Measurements from ENCODE around the gene RAB11FIP4.

DNA sequence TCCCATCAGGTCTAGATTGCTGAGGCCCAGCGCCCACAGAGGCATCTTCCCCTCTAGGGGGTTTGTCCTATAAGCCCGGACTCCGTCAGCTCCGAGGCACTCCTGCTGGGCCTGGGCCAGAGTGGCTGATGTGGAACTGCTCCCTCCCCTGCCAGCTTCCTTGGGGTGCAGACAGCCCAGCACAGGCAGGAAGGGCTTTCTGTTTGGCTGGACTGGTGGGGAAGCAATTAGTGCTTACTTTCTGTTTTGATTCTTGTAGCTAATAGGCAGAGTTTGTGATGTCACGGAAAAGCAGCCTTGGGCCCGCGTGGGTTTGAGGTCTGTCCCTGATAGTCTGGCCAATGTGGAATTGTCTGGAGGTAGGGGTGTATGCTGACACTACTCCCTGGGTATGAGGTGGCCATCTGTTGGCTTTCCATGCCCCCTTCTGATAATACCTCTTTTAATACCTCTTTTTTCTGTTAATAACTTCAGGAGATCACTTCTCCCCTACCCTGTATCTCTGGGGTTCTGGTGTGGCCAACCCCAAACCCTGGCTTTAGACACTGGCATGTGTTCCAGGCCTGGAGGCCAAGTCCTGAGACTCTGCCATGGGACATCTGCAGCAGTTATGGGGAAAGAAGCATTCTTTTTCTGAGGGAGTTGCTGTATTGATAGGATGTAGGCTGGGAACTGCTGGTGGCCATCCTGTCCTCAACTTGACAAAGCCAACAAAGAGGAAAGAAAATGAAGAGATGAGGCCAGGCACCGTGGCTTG, 190.9 kb downstream of the RAB11FIP4 start:
- TF ChIP-seq EP300 (IDR thresholded peaks at IDR 0.05): no peak
- TF ChIP-seq, protein P1, sequence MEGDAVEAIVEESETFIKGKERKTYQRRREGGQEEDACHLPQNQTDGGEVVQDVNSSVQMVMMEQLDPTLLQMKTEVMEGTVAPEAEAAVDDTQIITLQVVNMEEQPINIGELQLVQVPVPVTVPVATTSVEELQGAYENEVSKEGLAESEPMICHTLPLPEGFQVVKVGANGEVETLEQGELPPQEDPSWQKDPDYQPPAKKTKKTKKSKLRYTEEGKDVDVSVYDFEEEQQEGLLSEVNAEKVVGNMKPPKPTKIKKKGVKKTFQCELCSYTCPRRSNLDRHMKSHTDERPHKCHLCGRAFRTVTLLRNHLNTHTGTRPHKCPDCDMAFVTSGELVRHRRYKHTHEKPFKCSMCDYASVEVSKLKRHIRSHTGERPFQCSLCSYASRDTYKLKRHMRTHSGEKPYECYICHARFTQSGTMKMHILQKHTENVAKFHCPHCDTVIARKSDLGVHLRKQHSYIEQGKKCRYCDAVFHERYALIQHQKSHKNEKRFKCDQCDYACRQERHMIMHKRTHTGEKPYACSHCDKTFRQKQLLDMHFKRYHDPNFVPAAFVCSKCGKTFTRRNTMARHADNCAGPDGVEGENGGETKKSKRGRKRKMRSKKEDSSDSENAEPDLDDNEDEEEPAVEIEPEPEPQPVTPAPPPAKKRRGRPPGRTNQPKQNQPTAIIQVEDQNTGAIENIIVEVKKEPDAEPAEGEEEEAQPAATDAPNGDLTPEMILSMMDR (IDR thresholded peaks at IDR 0.05): no peak

Measured in gastroesophageal sphincter (tissue), 3 donors.